OCI-M1 (cell line): Measurements from ENCODE around the gene RBBP6.

Experiments
- DNase-seq: peaks from one replicate; lab custom pipeline; 2025; lab: John Stamatoyannopoulos, UW

Gene RBBP6

GRCh38 chr16:24523569-24523968, 15.8 kb upstream of the RBBP6 start:
- no peak for DNase-seq

- DNase-seq: peak; percentile 29
These were observed 14.3 kb upstream of the RBBP6 start for GRCh38 chr16:24524855-24525677.

GRCh38 chr16:24525970-24526559, 13.3 kb upstream of the RBBP6 start:
- DNase-seq: no peak

- DNase-seq: no peak
These were observed 12.5 kb upstream of the RBBP6 start for GRCh38 chr16:24526701-24527495.

GRCh38 chr16:24531166-24531565, 8.2 kb upstream of the RBBP6 start:
- no peak for DNase-seq

- no peak for DNase-seq
These were observed 4.7 kb upstream of the RBBP6 start for GRCh38 chr16:24534620-24535019.

GRCh38 chr16:24535827-24536226, 3.5 kb upstream of the RBBP6 start:
- DNase-seq: no peak

- DNase-seq: no peak
These were observed 2.7 kb upstream of the RBBP6 start for GRCh38 chr16:24536671-24537070.

GRCh38 chr16:24537474-24538337, 1.7 kb upstream of the RBBP6 start:
- DNase-seq: peak; percentile 92

- DNase-seq: peak; percentile 95
These were observed 541 bp upstream of the RBBP6 start for GRCh38 chr16:24538756-24539294.

GRCh38 chr16:24539850-24540601, 660 bp downstream of the RBBP6 start:
- peak; percentile 59 for DNase-seq

- DNase-seq: peak; percentile 52
These were observed 1.3 kb downstream of the RBBP6 start for GRCh38 chr16:24540602-24541210.

- peak; percentile 50 for DNase-seq
These were observed 2.0 kb downstream of the RBBP6 start for GRCh38 chr16:24541233-24541933.

- no peak for DNase-seq
These were observed 4.6 kb downstream of the RBBP6 start for GRCh38 chr16:24543949-24544348.

GRCh38 chr16:24544640-24545039, 5.3 kb downstream of the RBBP6 start:
- DNase-seq: no peak

GRCh38 chr16:24550295-24550694, 10.9 kb downstream of the RBBP6 start:
- no peak for DNase-seq

- DNase-seq: no peak
These were observed 13.4 kb downstream of the RBBP6 start for GRCh38 chr16:24552705-24553246.

- DNase-seq: no peak
These were observed 14.6 kb downstream of the RBBP6 start for GRCh38 chr16:24553983-24554382.

GRCh38 chr16:24555346-24555872, 16.0 kb downstream of the RBBP6 start:
- no peak for DNase-seq
